HEK293 (cell line): ENCODE results near the gene SLC35F3.

ENCODE experiments used
- CTCF ChIA-PET: fragments of 350-600 bp; formaldehyde crosslinking; extraction: SDS; loops from one replicate; lab custom pipeline; 2021; ENCODE audit warnings: antibody characterized with exemption; lab: Yijun Ruan, JAX
- POLR2A ChIA-PET: fragments of 300-600 bp; formaldehyde crosslinking; extraction: SDS; loops from one replicate; lab custom pipeline; 2020; ENCODE audit warnings: antibody characterized with exemption, inconsistent platforms; lab: Yijun Ruan, JAX
- H3K27ac ChIP-seq: fragments of 200-500 bp; sonication (Bioruptor generic); 2 replicates; pipeline ENCODE4 v1.5.1; 2014; ENCODE audit warnings: low read depth, low read length, control low read depth, inconsistent platforms; ENCODE audit errors: extremely low read depth
- H3K36me3 ChIP-seq, 2 experiments: fragments of 200-500 bp in 1 of 2; sonication (Bioruptor generic) in 1 of 2; 1 replicate in 1 of 2; 2 replicates in 1 of 2; pipeline ENCODE4 v1.5.1; 2014 to 2017; ENCODE audit warnings: inconsistent platforms in 2 of 2, low read length in 2 of 2; ENCODE audit not compliant: control insufficient read depth in 2 of 2, insufficient read depth in 1 of 2
- H3K4me1 ChIP-seq: fragments of 200-500 bp; sonication (Bioruptor generic); 2 replicates; pipeline ENCODE4 v1.5.1; 2014; ENCODE audit warnings: mild to moderate bottlenecking, low read length, inconsistent platforms; ENCODE audit not compliant: control insufficient read depth, insufficient read depth
- H3K4me3 ChIP-seq: 2 replicates; pipeline ENCODE4 v1.5.1; 2011; ENCODE audit warnings: low read depth, mild to moderate bottlenecking, control low read depth, low read length, moderate library complexity
- H3K9me3 ChIP-seq: fragments of 200-500 bp; sonication (Bioruptor generic); 2 replicates; pipeline ENCODE4 v1.5.1; 2014; ENCODE audit warnings: low read depth, low read length, inconsistent platforms; ENCODE audit not compliant: control insufficient read depth, insufficient read depth
- BCL11A ChIP-seq: fragments of 450-650 bp; formaldehyde crosslinking; IDR thresholded peaks from 2 replicates; pipeline ENCODE4 v1.5.1; 2016; ENCODE audit warnings: low read depth, missing biosample characterization, missing genetic modification characterization
- GLI4 ChIP-seq: fragments of 450-650 bp; formaldehyde crosslinking; IDR thresholded peaks from 2 replicates; pipeline ENCODE4 v1.5.1; 2016; ENCODE audit warnings: missing biosample characterization, missing genetic modification characterization
- OVOL3 ChIP-seq: fragments of 450-650 bp; formaldehyde crosslinking; IDR thresholded peaks from 2 replicates; pipeline ENCODE4 v1.5.1; 2016; ENCODE audit warnings: missing biosample characterization, missing genetic modification characterization
- REPIN1 ChIP-seq: fragments of 450-650 bp; formaldehyde crosslinking; IDR thresholded peaks from 2 replicates; pipeline ENCODE4 v1.5.1; 2017; ENCODE audit warnings: missing biosample characterization, missing genetic modification characterization, low read depth
- SP2 ChIP-seq: fragments of 450-650 bp; formaldehyde crosslinking; IDR thresholded peaks from 2 replicates; pipeline ENCODE4 v1.5.1; 2016; ENCODE audit warnings: missing biosample characterization, missing genetic modification characterization
- ZFP69B ChIP-seq: fragments of 450-650 bp; formaldehyde crosslinking; IDR thresholded peaks from 2 replicates; pipeline ENCODE4 v1.5.1; 2016; ENCODE audit warnings: missing biosample characterization, missing genetic modification characterization
- ZNF121 ChIP-seq: fragments of 450-650 bp; formaldehyde crosslinking; IDR thresholded peaks from 2 replicates; pipeline ENCODE4 v1.5.1; 2016; ENCODE audit warnings: missing biosample characterization, missing genetic modification characterization
- ZNF146 ChIP-seq: fragments of 450-650 bp; formaldehyde crosslinking; IDR thresholded peaks from 2 replicates; pipeline ENCODE4 v1.5.1; 2016; ENCODE audit warnings: missing biosample characterization, missing genetic modification characterization
- ZNF157 ChIP-seq: fragments of 450-650 bp; formaldehyde crosslinking; IDR thresholded peaks from 2 replicates; pipeline ENCODE4 v1.5.1; 2016; ENCODE audit warnings: missing biosample characterization, missing genetic modification characterization
- ZNF174 ChIP-seq: fragments of 450-650 bp; formaldehyde crosslinking; IDR thresholded peaks from 2 replicates; pipeline ENCODE4 v1.5.0; 2017; ENCODE audit warnings: missing biosample characterization, mild to moderate bottlenecking, missing genetic modification characterization
- ZNF202 ChIP-seq: fragments of 450-650 bp; formaldehyde crosslinking; IDR thresholded peaks from 2 replicates; pipeline ENCODE4 v1.5.1; 2016; ENCODE audit warnings: missing biosample characterization, missing genetic modification characterization, borderline replicate concordance
- ZNF292 ChIP-seq: fragments of 450-650 bp; formaldehyde crosslinking; IDR thresholded peaks from 2 replicates; pipeline ENCODE4 v1.5.1; 2016; ENCODE audit warnings: low read depth, missing biosample characterization, missing genetic modification characterization, borderline replicate concordance
- ZNF423 ChIP-seq: fragments of 450-650 bp; formaldehyde crosslinking; IDR thresholded peaks from 2 replicates; pipeline ENCODE4 v1.5.1; 2016; ENCODE audit warnings: missing biosample characterization, missing genetic modification characterization
- ZNF426 ChIP-seq: fragments of 450-650 bp; formaldehyde crosslinking; IDR thresholded peaks from 2 replicates; pipeline ENCODE4 v1.5.1; 2017; ENCODE audit warnings: missing biosample characterization, missing genetic modification characterization, mild to moderate bottlenecking, inconsistent platforms, moderate library complexity
- ZNF521 ChIP-seq: fragments of 450-650 bp; formaldehyde crosslinking; IDR thresholded peaks from 2 replicates; pipeline ENCODE4 v1.5.1; 2017; ENCODE audit warnings: missing biosample characterization, mild to moderate bottlenecking, missing genetic modification characterization
- ZNF768 ChIP-seq: fragments of 450-650 bp; formaldehyde crosslinking; IDR thresholded peaks from 2 replicates; pipeline ENCODE4 v1.5.1; 2018; ENCODE audit warnings: missing biosample characterization, mild to moderate bottlenecking, missing genetic modification characterization
- ZNF777 ChIP-seq: fragments of 450-650 bp; formaldehyde crosslinking; IDR thresholded peaks from 2 replicates; pipeline ENCODE4 v1.5.1; 2017; ENCODE audit warnings: missing biosample characterization, missing genetic modification characterization, borderline replicate concordance
- ZNF830 ChIP-seq: fragments of 450-650 bp; IDR thresholded peaks from 2 replicates; pipeline ENCODE4 v1.5.0; 2018; ENCODE audit warnings: missing biosample characterization, missing genetic modification characterization, low read depth, mild to moderate bottlenecking, moderate library complexity
- TF ChIP-seq, protein P1 (sequence below): fragments of 450-650 bp; formaldehyde crosslinking; conservative IDR thresholded peaks from 2 replicates; pipeline ENCODE4 v1.5.1; 2016; ENCODE audit warnings: low read depth, missing biosample characterization, missing genetic modification characterization
- TF ChIP-seq, protein P2 (sequence below): fragments of 450-650 bp; formaldehyde crosslinking; IDR thresholded peaks from 2 replicates; pipeline ENCODE4 v1.5.1; 2016; ENCODE audit warnings: missing biosample characterization, missing genetic modification characterization

SLC35F3 gene

DNA sequence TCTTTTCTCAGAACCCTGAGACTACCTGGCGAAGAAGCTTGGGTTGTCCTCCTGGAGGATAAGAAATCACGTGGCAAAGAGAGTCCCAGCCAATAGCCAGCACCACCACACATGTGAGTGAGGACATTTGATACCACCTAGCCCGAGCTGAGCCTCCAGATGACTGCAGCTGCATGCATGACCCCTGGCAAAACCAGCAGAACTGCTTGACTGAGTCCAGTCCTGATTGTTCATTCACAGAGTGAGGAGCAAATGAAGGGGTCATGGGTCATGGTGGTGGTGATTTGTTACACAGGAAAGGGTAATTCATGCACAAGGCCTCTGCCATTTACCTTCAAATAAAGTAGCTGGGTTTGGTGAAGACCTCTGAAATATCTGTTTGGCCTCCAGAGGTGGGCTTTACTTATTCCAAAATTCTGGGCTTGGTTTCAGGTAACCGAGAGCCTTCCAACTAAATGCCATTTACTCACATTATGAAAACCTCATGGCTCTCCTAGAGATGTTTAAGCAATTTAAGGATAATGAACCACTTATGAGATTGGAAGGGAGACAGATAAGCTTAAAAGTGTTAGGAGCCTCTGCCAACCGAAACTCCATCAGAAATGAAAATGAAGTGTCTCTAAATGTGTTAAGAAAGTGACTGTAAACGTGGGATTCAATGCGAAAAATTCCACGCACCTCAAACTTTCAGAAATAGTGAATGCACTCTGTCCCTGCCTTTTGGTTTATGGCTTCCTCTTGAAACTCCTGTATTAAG is 163.3 kb downstream of the SLC35F3 start:
- CTCF ChIA-PET: interaction anchor here (0.8 to 5.5 kb wide), 13 partner anchors 7 to 676 kb away, joined by 3 to 66 read pairs (median 10); no protein-coding TSS in a partner anchor
- POLR2A ChIA-PET: no interaction called here
- H3K9me3 ChIP-seq: no peaks in the 10 kb centered on the region
- H3K27ac ChIP-seq: no peak overlapping the region
- TF ChIP-seq ZNF521 (tag by site-specific recombination) (no peak), ZNF202 (tag by site-specific recombination) (no peak), ZNF426 (tag by site-specific recombination) (no peak), OVOL3 (tag by site-specific recombination) (no peak), ZNF830 (no peak), ZNF292 (tag by site-specific recombination) (no peak), BCL11A (tag by site-specific recombination) (no peak), ZNF768 (tag by site-specific recombination) (no peak), ZNF157 (tag by site-specific recombination) (no peak), ZNF146 (tag by site-specific recombination) (no peak), ZNF121 (tag by site-specific recombination) (no peak), ZFP69B (tag by site-specific recombination) (no peak)
- TF ChIP-seq, protein P1, sequence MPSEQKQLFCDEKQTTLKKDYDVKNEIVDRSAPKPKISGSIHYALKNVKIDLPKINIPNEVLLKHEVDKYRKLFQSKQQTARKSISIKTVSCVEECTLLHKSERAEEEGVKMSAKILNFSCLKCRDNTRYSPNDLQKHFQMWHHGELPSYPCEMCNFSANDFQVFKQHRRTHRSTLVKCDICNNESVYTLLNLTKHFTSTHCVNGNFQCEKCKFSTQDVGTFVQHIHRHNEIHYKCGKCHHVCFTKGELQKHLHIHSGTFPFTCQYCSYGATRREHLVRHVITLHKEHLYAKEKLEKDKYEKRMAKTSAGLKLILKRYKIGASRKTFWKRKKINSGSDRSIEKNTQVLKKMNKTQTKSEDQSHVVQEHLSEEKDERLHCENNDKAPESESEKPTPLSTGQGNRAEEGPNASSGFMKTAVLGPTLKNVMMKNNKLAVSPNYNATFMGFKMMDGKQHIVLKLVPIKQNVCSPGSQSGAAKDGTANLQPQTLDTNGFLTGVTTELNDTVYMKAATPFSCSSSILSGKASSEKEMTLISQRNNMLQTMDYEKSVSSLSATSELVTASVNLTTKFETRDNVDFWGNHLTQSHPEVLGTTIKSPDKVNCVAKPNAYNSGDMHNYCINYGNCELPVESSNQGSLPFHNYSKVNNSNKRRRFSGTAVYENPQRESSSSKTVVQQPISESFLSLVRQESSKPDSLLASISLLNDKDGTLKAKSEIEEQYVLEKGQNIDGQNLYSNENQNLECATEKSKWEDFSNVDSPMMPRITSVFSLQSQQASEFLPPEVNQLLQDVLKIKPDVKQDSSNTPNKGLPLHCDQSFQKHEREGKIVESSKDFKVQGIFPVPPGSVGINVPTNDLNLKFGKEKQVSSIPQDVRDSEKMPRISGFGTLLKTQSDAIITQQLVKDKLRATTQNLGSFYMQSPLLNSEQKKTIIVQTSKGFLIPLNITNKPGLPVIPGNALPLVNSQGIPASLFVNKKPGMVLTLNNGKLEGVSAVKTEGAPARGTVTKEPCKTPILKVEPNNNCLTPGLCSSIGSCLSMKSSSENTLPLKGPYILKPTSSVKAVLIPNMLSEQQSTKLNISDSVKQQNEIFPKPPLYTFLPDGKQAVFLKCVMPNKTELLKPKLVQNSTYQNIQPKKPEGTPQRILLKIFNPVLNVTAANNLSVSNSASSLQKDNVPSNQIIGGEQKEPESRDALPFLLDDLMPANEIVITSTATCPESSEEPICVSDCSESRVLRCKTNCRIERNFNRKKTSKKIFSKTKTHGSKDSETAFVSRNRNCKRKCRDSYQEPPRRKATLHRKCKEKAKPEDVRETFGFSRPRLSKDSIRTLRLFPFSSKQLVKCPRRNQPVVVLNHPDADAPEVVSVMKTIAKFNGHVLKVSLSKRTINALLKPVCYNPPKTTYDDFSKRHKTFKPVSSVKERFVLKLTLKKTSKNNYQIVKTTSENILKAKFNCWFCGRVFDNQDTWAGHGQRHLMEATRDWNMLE: no peak
- H3K36me3 ChIP-seq: no peaks in the 10 kb centered on the region
- no peaks in the 10 kb centered on the region for H3K4me1 ChIP-seq
- no peak overlapping the region for H3K4me3 ChIP-seq

DNA sequence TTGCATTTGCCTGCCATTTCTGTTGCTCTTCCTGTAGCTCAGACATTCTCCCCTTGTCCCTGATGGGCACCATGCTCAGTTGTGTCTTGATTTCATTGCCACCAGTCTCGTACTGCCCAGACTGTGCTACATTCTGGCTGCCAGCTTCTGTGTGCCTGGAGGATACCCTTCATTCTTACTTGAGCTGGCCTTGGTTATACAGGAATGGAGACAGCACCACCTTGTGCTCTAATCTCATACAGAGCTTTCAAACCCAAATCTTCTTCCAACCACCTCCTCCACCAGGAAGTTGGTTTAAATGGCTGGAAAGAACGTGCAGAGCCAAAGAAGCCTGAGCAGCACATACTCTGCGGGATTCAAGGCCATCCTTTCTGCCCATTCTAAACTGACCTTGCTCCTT is 165.3 kb downstream of the SLC35F3 start:
- H3K9me3 ChIP-seq: no peaks in the 10 kb centered on the region
- TF ChIP-seq REPIN1 (tag by site-specific recombination): no peak
- TF ChIP-seq ZNF423: no peak
- no peak for TF ChIP-seq ZNF174 (tag by site-specific recombination)
- no peak for TF ChIP-seq GLI4 (tag by site-specific recombination)
- TF ChIP-seq SP2: no peak
- TF ChIP-seq, protein P2, sequence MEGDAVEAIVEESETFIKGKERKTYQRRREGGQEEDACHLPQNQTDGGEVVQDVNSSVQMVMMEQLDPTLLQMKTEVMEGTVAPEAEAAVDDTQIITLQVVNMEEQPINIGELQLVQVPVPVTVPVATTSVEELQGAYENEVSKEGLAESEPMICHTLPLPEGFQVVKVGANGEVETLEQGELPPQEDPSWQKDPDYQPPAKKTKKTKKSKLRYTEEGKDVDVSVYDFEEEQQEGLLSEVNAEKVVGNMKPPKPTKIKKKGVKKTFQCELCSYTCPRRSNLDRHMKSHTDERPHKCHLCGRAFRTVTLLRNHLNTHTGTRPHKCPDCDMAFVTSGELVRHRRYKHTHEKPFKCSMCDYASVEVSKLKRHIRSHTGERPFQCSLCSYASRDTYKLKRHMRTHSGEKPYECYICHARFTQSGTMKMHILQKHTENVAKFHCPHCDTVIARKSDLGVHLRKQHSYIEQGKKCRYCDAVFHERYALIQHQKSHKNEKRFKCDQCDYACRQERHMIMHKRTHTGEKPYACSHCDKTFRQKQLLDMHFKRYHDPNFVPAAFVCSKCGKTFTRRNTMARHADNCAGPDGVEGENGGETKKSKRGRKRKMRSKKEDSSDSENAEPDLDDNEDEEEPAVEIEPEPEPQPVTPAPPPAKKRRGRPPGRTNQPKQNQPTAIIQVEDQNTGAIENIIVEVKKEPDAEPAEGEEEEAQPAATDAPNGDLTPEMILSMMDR (tag by site-specific recombination): peak; percentile 50; the same call in 1 of the 2 replicates
- no peak for TF ChIP-seq ZNF777
- TF ChIP-seq ZNF157 (tag by site-specific recombination): no peak
- ChIA-PET POLR2A (no interaction called here), CTCF (interaction anchor here (1.0 to 5.5 kb wide), 3 partner anchors 630 to 776 kb away, joined by 3 to 66 read pairs (median 3); no protein-coding TSS in a partner anchor)
- H3K4me3 ChIP-seq: no peak overlapping the region
- H3K4me1 ChIP-seq: no peaks in the 10 kb centered on the region
- H3K36me3 ChIP-seq: no peaks in the 10 kb centered on the region
- no peak overlapping the region for H3K27ac ChIP-seq
